Stimulated activated CD4-positive, alpha-beta T cell treated with anti-CD3 and anti-CD28 coated beads, Interleukin-15, amount 100 ng/mL, for 1 hour (primary cell): Measurements from ENCODE around the gene UBE2E2.

Source experiments
- DNase-seq, 2 donors: peaks; one replicate each; pipeline ENCODE4 v3.0.0-alpha.2; 2020; ENCODE audit warnings: low read depth in 1 of 2, low spot score in 1 of 2

UBE2E2 gene

GRCh38 chr3:23474580-23475357, 271.6 kb downstream of the UBE2E2 start:
- DNase-seq: no peak

DNA sequence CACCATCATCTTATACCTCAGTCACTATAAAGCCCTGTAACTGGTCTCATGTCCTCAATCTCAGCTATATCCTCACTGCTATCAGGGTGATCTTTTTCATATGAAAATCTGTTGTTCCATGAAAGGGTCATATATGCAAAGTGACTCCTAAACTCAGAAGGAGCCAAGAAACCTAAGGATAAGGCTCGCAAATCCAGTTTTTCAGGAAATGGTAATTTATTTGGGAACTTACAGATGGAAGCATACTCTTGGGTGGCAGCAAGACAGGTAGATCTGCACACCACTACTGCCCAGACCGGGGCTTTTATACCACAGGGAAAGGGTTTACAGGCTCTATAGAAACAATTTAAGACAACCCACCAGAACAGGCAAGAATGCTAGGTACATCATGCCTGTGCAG, 272.3 kb downstream of the UBE2E2 start:
- no peak for DNase-seq

GRCh38 chr3:23479026-23479425, 275.9 kb downstream of the UBE2E2 start:
- DNase-seq: no peak

DNA sequence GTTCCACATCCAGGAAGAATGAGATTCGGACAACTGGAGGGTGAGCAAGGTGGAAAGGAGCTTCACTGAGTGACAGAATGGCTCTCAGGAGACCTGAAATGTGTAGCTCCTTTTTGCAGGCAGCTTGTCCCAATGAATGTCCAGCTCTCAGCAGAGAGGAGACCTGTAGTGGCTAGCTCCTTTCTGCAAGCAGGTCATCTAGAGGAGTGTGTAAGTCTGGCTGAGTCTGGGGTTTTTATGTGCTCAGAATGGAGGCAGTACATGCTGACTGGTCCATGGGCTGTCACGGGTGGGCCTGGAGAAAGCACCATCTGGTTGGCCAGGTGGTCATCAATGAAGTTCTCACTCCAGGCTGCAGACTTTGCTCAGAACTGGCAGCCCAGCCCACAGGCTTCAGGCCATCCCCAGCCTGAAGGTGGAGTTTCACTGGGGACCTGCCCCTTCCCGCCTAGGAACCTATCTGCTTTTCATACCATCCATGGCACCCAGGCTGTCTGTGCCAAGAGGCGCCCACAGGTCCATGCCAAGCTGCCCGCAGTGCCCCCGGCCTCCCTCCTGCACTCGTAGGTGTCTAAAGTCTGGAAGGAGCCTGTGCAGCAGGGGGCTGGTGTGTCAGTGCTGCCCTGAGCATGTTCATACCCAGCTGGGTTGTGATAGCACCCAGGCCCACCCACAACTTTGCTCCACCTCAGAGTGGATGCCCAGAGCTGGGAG, 276.6 kb downstream of the UBE2E2 start:
- DNase-seq: no peak

DNA sequence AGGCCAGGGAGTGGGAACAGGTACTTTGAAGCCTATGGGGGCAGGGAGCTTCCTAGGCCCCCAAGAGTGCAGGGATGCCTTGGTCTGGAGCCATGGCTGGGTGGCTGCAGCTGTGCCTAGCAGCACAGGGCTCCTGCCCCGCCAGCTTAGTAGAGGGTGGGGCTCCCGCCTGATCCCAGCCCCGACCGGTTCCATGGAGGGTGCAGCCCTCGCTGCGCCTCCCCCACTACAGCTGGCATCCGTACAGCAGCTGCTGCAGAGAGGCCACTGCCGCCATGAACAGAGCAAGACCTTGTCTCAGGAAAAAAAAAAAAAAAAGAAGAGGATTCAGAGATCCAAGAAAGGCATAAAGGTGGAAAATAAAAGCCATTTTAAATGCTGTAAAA, 277.2 kb downstream of the UBE2E2 start:
- DNase-seq: no peak

DNA sequence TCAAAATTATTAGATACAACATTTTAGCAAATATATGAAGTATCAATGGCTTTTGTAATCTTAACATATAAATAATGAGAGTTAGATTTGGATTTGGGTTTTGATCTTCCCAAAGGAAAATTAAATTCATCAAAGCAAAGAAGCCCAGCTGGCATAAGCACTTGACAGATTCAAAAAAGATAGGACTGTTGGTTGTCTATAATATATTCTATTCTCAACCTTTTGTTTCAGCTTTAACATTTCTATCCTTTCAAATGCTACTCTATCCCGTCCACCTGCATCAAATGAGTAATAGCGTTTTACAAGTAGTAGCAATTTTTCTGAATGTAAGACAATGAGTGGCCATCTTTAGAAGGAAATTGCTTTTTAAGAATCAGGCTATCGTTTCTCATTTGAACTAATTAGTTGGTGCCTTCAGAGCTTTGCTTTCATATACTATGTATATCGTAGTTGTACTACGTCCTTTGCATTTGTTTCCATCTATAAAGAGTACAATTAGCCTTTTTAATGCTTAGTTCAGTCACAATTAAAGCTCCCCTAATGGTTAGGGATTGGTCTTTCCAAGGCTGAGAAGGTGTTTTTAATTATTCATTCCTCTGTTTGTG, 278.0 kb downstream of the UBE2E2 start:
- no peak for DNase-seq

GRCh38 chr3:23481616-23482278, 278.6 kb downstream of the UBE2E2 start:
- no peak for DNase-seq

- DNase-seq: no peak
Observed at GRCh38 chr3:23484386-23484785, 281.3 kb downstream of the UBE2E2 start.

DNA sequence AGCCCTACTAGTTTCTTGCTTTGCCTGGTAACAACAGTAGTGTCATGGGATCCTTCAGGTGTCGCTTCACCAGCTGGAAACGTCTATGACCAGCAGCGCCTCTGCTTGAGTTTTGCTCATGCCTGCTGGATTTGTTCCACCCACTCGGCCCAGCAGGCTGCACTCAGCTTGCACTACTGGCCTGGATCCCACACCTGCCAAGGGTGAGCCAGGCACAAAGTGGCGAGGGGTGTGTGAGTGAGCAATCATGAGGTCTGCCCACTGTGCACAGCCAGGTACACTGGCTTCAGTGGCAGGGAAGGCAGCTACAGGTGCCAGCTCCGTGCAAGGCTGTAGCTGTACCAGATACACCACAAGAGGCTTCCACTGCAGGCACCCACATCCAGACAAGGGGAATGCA, 282.8 kb downstream of the UBE2E2 start:
- no peak for DNase-seq

GRCh38 chr3:23487015-23487414, 283.9 kb downstream of the UBE2E2 start:
- no peak for DNase-seq

DNA sequence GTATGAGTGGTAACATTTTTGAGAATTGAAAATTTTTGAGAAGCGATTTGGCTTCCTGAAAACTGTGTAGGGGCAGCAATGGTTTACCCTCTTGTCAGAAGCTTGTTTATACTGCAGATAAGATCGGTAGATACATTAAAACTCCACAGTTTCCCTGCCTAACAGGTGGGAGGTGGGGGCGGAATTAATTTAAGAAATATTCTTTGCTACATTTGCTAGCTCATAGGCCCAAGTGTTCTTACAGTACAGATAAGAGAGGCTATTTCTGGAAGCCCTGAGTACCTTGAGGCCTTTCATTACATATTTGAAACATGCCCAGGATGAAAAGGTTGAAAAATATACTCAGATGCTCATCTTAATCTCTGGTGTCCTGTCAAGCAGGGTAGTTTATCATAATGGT, 285.5 kb downstream of the UBE2E2 start:
- DNase-seq: no peak

GRCh38 chr3:23489300-23490158, 286.4 kb downstream of the UBE2E2 start:
- no peak for DNase-seq

DNA sequence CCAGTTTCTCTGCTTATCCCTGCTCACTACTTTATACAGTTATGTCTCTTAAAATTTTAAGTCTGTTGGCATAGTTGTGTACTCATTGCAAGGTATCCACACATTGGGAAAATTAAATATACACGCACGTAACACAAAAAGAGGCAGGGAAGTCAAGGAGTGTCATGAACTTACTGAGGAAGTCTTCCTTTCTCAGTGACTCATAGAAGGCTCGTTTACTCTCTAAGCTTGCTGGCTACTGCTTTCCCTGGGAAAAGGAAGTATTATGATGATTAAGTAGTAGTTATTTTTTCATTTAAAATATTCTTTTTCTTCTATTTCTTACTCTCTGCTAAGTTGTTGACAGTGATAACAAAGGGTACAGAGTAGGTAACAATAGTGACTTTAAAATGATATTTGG, 287.3 kb downstream of the UBE2E2 start:
- no peak for DNase-seq

DNA sequence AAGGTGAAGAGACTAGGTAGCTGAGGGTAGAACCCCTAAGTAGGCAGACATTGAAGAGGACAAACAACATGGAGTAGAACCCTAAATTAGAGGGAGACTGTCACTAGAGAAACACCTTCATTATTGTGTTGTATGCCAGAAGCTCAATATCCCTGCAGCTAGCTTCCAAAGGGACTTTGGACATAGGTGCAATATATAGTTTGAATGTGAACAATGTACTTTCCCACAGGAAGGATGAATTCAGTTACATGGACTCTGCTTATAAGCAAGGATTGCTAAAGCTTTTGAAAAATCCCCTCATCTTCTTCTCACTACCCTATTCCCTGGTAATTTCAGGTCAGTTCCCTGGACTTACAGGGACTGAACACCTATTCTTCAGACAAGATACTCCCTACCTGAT, 288.9 kb downstream of the UBE2E2 start:
- no peak for DNase-seq

DNA sequence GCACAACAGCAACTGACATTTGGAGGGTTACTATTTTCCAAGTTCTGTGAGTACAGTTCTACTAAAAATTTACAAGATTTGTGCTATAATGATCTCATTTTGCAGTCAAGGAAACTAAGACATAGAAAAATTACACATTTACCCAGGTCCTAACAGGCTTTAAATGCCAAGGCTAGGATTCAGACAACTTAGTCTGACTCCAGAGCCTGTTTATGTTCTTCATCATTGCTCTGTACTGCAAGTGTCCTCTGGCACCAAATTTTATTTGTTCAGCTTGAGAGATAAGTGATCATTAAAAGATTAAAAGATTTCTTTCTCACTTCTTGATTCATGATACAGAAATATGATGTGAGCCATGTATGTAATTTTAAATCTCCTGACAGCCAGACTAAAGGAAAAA, 290.8 kb downstream of the UBE2E2 start:
- DNase-seq: no peak

GRCh38 chr3:23494967-23495366, 291.8 kb downstream of the UBE2E2 start:
- DNase-seq: no peak

DNA sequence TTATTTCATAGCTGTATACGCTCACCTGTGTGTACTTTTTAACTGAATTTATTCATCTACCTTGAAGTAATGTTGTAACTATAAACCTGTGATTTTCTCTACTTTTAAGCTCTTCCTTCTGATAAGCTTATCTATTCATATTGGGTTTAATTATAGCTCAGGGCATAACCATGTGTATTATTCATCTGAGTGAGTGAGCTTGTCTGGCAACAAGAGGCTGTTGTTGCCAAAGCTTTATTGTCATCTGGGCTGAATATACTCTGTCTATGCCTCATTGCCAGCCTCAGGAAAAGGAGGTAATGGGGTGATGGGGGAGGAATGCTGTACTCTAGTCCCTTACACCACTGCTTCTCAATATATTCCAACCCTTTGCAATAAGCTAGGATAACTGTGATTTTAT, 292.4 kb downstream of the UBE2E2 start:
- no peak for DNase-seq

DNA sequence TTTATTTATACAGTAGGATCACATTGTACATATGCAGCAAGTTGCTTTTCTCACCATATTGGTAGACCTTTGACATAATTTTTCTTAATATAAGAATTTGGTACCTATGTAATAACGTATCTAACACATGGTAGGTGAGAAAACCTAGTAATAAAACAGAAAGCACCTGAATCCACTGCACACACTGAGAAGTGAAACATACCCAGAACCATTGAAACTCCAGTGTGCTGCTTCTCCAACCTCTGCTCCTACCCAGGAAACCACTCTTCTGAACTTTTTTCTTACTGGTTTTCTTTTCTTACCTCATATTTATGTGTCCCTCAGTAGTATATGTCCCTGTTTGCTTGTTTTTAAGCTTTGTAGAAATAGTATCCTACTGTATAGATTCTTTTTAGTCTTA, 293.0 kb downstream of the UBE2E2 start:
- DNase-seq: no peak

GRCh38 chr3:23497156-23497555, 294.0 kb downstream of the UBE2E2 start:
- DNase-seq: no peak

DNA sequence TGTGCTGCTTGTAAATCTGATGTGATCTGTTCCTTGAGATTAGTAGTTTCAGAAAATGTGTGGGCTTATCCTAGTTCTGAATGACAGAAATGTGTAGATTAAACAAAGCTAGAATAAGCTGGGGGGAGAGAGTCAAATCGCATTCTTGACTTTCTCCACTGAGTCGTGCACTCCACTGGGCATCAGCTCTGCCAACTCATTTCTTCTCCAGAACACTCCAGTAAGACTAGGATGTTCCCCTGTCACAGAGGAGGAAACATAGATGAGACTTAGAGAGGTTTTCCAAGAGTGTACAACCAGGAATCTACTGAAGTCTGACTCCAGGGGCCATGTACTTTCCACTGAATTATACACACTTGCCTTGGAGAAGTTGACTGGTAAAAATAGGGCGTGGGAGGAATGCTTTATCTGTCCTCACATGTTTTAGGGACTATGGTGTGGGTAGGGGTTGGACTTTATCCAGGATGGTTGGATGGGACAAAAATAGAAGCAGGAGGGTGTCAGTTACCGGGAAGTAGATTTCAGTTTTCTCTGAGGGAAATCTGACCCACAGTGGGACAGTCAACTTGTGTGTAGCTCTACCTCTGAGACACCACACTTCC, 298.2 kb downstream of the UBE2E2 start:
- no peak for DNase-seq

- no peak for DNase-seq
Observed at GRCh38 chr3:23508464-23508863, 305.3 kb downstream of the UBE2E2 start.
